Hepatocyte (in vitro differentiated cells): Measurements from ENCODE around the gene CDK16. TPM values are rescaled to one million over a fixed set of nuclear protein-coding genes. Genes with fewer than 3 reads are reported as not detected.

Source experiments
- DNase-seq: peaks from one replicate; pipeline ENCODE4 v3.0.0-alpha.2; 2016; ENCODE audit warnings: low spot score
- H2AFZ ChIP-seq: fragments of 200-600 bp; sonication (generic); 2 replicates; pipeline ENCODE4 v1.6.0; 2016; ENCODE audit warnings: antibody characterized with exemption, mild to moderate bottlenecking
- H3K27ac ChIP-seq: fragments of 200-600 bp; sonication (generic); 2 replicates; pipeline ENCODE4 v1.5.1; 2016; ENCODE audit warnings: mild to moderate bottlenecking
- H3K27me3 ChIP-seq: fragments of 200-600 bp; sonication (generic); 2 replicates; pipeline ENCODE4 v1.6.1; 2016
- H3K36me3 ChIP-seq: fragments of 200-600 bp; sonication (generic); replicated peaks from 2 replicates; pipeline ENCODE4 v1.5.1; 2016; ENCODE audit warnings: low read depth; ENCODE audit not compliant: insufficient read depth
- H3K4me1 ChIP-seq: fragments of 200-600 bp; sonication (generic); 2 replicates; pipeline ENCODE4 v1.5.1; 2016; ENCODE audit warnings: mild to moderate bottlenecking, moderate library complexity; ENCODE audit not compliant: insufficient read depth
- H3K4me2 ChIP-seq: fragments of 200-600 bp; sonication (generic); 2 replicates; pipeline ENCODE4 v1.6.0; 2016
- H3K4me3 ChIP-seq: fragments of 200-600 bp; sonication (generic); 2 replicates; pipeline ENCODE4 v1.5.1; 2016; ENCODE audit warnings: mild to moderate bottlenecking
- H3K79me2 ChIP-seq: fragments of 200-600 bp; sonication (generic); 2 replicates; pipeline ENCODE4 v1.6.0; 2017; ENCODE audit warnings: mild to moderate bottlenecking
- H3K9me2 ChIP-seq: fragments of 200-600 bp; sonication (generic); replicated peaks from 2 replicates; pipeline ENCODE4 v1.6.0; 2017; ENCODE audit warnings: mild to moderate bottlenecking; ENCODE audit not compliant: insufficient read depth
- H3K9me3 ChIP-seq: fragments of 200-600 bp; sonication (generic); 2 replicates; pipeline ENCODE4 v1.5.1; 2016; ENCODE audit warnings: low read depth, mild to moderate bottlenecking
- H4K20me1 ChIP-seq: fragments of 200-600 bp; sonication (generic); 2 replicates; pipeline ENCODE4 v1.6.0; 2016; ENCODE audit warnings: mild to moderate bottlenecking; ENCODE audit not compliant: insufficient read depth, poor library complexity, severe bottlenecking
- CTCF ChIP-seq: fragments of 200-600 bp; sonication (generic); IDR thresholded peaks from 2 replicates; pipeline ENCODE4 v1.5.1; 2016; ENCODE audit warnings: antibody characterized with exemption, mild to moderate bottlenecking; ENCODE audit not compliant: poor library complexity
- EZH2 ChIP-seq: fragments of 200-600 bp; sonication (generic); IDR thresholded peaks from 2 replicates; pipeline ENCODE4 v1.6.1; 2016; ENCODE audit warnings: antibody characterized with exemption, mild to moderate bottlenecking, borderline replicate concordance
- EZH2phosphoT487 ChIP-seq: fragments of 200-600 bp; sonication (generic); IDR thresholded peaks from one replicate; pipeline ENCODE4 v1.6.1; 2018; ENCODE audit warnings: antibody characterized with exemption, mild to moderate bottlenecking, low read depth, moderate library complexity; ENCODE audit not compliant: unreplicated experiment, severe bottlenecking
- WGBS: methylation state at CpG from one replicate; pipeline ENCODE4 v1.1.6; 2016; ENCODE audit warnings: low lambda C conversion rate; ENCODE audit errors: missing lambda C conversion rate; 5-methylcytosine and 5-hydroxymethylcytosine counted together
- polyA plus RNA-seq: library from polyadenylated mRNA; unstranded; fragments of >200 nt; fragmentation: Nextera tagmentation; extraction: Ambion mirVana; gene quantifications from 2 replicates; pipeline ENCODE4 v1.2.1, GENCODE V29; 2016
- total RNA-seq: library from RNA; depleted of rRNA; stranded (reverse); fragments of >200 nt; gene quantifications from 2 replicates; pipeline ENCODE4 v1.2.3, GENCODE V29; 2014

Gene CDK16
- total and polyA plus RNA-seq, 2 experiments from 2014 or later: 130 to 190 TPM

- no peaks in the 10 kb centered on the region for H3K27me3 ChIP-seq
- peak overlapping the region; percentile 49 for H3K4me3 ChIP-seq
- peak overlapping the region; percentile 99 for H3K27ac ChIP-seq
- H2AFZ ChIP-seq: peak overlapping the region; percentile 57
- peaks cover 24% of the 10 kb centered on the region for H3K4me1 ChIP-seq
- no peaks in the 10 kb centered on the region for H3K9me3 ChIP-seq
- no peak for DNase-seq
- H3K79me2 ChIP-seq: peaks cover 36% of the 10 kb centered on the region
- no peaks in the 10 kb centered on the region for H3K36me3 ChIP-seq
- peaks cover 9% of the 10 kb centered on the region for H4K20me1 ChIP-seq
- 76% methylated on average over 8 of the region's 8 CpGs for WGBS
- TF ChIP-seq CTCF (no peak), EZH2phosphoT487 (no peak)
- no peaks in the 10 kb centered on the region for H3K9me2 ChIP-seq
- peak overlapping the region; percentile 82 for H3K4me2 ChIP-seq
Measured at GRCh38 chrX:47232197-47232802, 13.8 kb downstream of the CDK16 start.

- Histone ChIP-seq H3K4me2 (peak within 1 kb of the TSS; percentile 82), H3K9me2 (no peaks in the 10 kb centered on the region), H3K9me3 (no peaks in the 10 kb centered on the region), H3K79me2 (peaks cover 42% of the 10 kb centered on the region), H3K4me3 (peak within 1 kb of the TSS; percentile 62), H3K27me3 (no peaks in the 10 kb centered on the region), H2AFZ (peak within 1 kb of the TSS; percentile 57), H3K36me3 (no peaks in the 10 kb centered on the region), H3K4me1 (peaks cover 24% of the 10 kb centered on the region), H4K20me1 (peaks cover 10% of the 10 kb centered on the region), H3K27ac (peak within 1 kb of the TSS; percentile 99)
- TF ChIP-seq EZH2 (no peak), CTCF (no peak), EZH2phosphoT487 (no peak)
- WGBS: 1% methylated on average over 38 of the region's 46 CpGs
- DNase-seq: peak; percentile 83
Measured at GRCh38 chrX:47232803-47233332, 14.4 kb downstream of the CDK16 start, which contains the start of gene USP11. Gene USP11 (plus strand): TSS chrX:47233009. CDS start chrX:47233044, 35 bp downstream.

DNA sequence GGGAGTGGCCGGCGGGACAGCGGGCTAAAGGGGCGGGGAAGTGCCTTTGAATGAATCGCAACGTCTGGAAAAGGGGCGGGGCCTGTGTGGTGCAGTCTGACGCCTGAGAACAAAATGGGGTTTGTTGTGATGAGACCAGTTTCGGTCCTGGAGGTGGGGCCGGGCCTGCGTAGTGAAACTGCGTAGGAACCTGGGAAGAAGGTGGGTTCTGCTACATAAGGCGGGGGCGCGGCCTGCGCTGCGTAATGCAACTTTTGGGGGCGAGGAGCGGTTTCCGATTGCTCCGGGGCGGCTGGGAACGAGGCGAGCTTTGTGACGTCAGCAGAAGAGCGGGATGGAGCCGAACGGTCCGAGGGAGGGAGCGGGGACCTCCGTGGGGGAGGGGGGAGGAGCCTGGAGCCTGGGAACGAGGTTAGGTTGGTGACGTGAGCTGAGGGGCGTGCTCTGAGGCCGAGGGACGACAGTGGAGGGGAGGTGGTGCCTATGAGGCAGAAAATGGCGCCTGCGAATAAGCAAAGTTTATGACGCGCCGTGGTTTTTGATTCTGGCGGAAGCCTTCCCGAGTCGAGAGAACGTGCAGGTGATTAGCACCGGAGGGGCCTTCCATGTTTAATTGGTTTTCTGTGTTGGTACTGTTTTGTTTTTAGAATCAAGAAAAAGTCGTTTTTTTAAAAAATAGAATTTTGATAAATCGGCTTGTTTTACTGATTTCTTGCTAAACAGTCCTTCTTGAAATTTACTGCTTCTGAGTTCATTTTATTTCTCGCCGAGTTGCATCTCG lies 15.0 kb downstream of the CDK16 start:
- Histone ChIP-seq H3K79me2 (peaks cover 48% of the 10 kb centered on the region), H3K27me3 (no peaks in the 10 kb centered on the region), H3K9me3 (no peaks in the 10 kb centered on the region), H3K36me3 (no peaks in the 10 kb centered on the region), H3K9me2 (no peaks in the 10 kb centered on the region), H2AFZ (peak overlapping the region; percentile 45), H4K20me1 (peaks cover 10% of the 10 kb centered on the region), H3K4me1 (peaks cover 24% of the 10 kb centered on the region), H3K4me2 (peak overlapping the region; percentile 82), H3K27ac (peak overlapping the region; percentile 99), H3K4me3 (peak overlapping the region; percentile 62)
- peak; percentile 100 for DNase-seq
- no peak for TF ChIP-seq CTCF
- TF ChIP-seq EZH2phosphoT487: no peak
- no peak for TF ChIP-seq EZH2
- WGBS: 1% methylated on average over 32 of the region's 51 CpGs
